ENCODE data around the gene KDELR1. TPM values are rescaled to one million over a fixed set of nuclear protein-coding genes. Genes with fewer than 3 reads are reported as not detected.

Gene KDELR1
- total and polyA plus RNA-seq, 2 of the 13 experiments (the other 11 are each of a cell fraction or from before 2014, with no cell fraction given): 134 to 185 TPM

DNA sequence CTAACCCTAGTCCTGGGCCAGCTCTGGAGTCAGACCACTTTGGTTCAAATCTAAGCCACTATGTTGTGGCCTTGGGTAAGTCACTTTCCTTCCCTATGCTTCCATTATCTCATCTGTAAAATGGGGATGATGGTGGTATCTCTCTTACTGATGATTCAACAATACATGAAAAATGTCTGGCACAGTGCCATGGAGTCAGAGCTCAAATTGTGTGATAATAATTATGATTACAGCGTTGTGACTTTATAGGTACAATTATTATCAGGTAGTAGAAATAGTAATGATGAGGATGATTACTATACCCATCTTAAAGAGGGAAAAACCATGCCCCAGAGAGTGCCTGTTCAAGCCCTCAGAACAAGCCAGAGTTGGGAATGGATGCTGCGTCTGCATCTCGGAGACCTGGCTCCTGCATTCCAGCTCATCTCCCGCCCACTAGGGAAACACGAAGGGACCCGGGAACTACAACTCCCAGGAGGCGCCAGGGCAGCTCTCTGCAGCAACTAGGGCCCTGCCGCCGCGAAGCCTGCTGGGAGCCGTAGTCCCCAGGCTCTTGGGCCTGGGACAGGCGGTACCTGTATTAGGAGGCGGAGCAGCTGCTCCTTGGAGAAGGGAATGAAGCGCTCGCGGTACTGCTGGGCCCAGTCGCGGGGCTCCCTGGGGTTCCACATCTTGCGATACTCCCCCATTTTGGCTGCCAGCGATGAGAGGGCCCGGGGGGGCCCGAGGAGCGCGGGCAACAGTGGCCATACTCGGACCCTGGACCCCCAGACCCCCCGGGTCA is 28.4 kb downstream of the KDELR1 start (continued):
- TF ChIP-seq HNRNPK (IDR thresholded peaks at IDR 0.05; ENCODE audit: low read depth, low read length, poor library complexity, severe bottlenecking) (no peak), FOXO1 (CRISPR knock-in tag; IDR thresholded peaks at IDR 0.05) (no peak), ARNT2 (CRISPR knock-in tag; IDR thresholded peaks at IDR 0.05; ENCODE audit: low read depth) (peak; percentile 9; the same call in 1 of the 2 replicates), ZNF124 (CRISPR knock-in tag; IDR thresholded peaks at IDR 0.05) (no peak; the same call in 1 of the 2 replicates), ZNF777 (CRISPR knock-in tag; IDR thresholded peaks at IDR 0.05) (no peak), REXO4 (CRISPR knock-in tag; IDR thresholded peaks at IDR 0.05; ENCODE audit: borderline replicate concordance) (no peak), ZNF468 (CRISPR knock-in tag; IDR thresholded peaks at IDR 0.05) (no peak), ZNF557 (CRISPR knock-in tag; IDR thresholded peaks at IDR 0.05) (no peak), ZNF670 (CRISPR knock-in tag; IDR thresholded peaks at IDR 0.05; ENCODE audit: borderline replicate concordance) (no peak), TCF12 (IDR thresholded peaks at IDR 0.05) (no peak), TCF12 (CRISPR knock-in tag; IDR thresholded peaks at IDR 0.05) (no peak), ZBTB21 (CRISPR knock-in tag; IDR thresholded peaks at IDR 0.05) (no peak), ZNF709 (CRISPR knock-in tag; IDR thresholded peaks at IDR 0.05) (no peak), ZNF547 (CRISPR knock-in tag; IDR thresholded peaks at IDR 0.05) (no peak), HNRNPLL (IDR thresholded peaks at IDR 0.05; ENCODE audit: low read depth, low read length, poor library complexity, severe bottlenecking) (peak; percentile 15), ZNF331 (CRISPR knock-in tag; IDR thresholded peaks at IDR 0.05) (no peak), PHF20 (CRISPR knock-in tag; IDR thresholded peaks at IDR 0.05) (no peak), NCOA1 (CRISPR knock-in tag; IDR thresholded peaks at IDR 0.05) (no peak), ZSCAN25 (CRISPR knock-in tag; IDR thresholded peaks at IDR 0.05) (no peak), ZNF441 (CRISPR knock-in tag; IDR thresholded peaks at IDR 0.05; ENCODE audit: borderline replicate concordance) (no peak), NBN (conservative IDR thresholded peaks at IDR 0.05) (no peak), BCL6 (CRISPR knock-in tag; IDR thresholded peaks at IDR 0.05) (no peak), GPN1 (CRISPR knock-in tag; IDR thresholded peaks at IDR 0.05; ENCODE audit: borderline replicate concordance) (no peak), ZNF12 (CRISPR knock-in tag; IDR thresholded peaks at IDR 0.05) (no peak), PTBP1 (IDR thresholded peaks at IDR 0.05; ENCODE audit: low read depth, low read length, poor library complexity, severe bottlenecking) (no peak), TBP (CRISPR knock-in tag; IDR thresholded peaks at IDR 0.05) (peak; percentile 57; the same call in 1 of the 2 replicates), CCAR2 (optimal IDR thresholded peaks at IDR 0.05; ENCODE audit: low read depth, low read length) (no peak), RBFOX2 (IDR thresholded peaks at IDR 0.05; ENCODE audit: low read depth, low read length) (peak; percentile 82), ZFP62 (CRISPR knock-in tag; IDR thresholded peaks at IDR 0.05) (peak; percentile 97; the same call in 1 of the 2 replicates)
- TF ChIP-seq, protein P1, sequence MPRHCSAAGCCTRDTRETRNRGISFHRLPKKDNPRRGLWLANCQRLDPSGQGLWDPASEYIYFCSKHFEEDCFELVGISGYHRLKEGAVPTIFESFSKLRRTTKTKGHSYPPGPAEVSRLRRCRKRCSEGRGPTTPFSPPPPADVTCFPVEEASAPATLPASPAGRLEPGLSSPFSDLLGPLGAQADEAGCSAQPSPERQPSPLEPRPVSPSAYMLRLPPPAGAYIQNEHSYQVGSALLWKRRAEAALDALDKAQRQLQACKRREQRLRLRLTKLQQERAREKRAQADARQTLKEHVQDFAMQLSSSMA (CRISPR knock-in tag; IDR thresholded peaks at IDR 0.05): no peak

Data from HepG2 (cell line).